GM12878 (cell line): ENCODE results near the gene RHCG. TPM values are rescaled to one million over a fixed set of nuclear protein-coding genes. Genes with fewer than 3 reads are reported as not detected.

Experiments used
- ATF7 ChIP-seq: fragments of 450-650 bp; IDR thresholded peaks from 2 replicates; pipeline ENCODE4 v1.6.1; 2016; ENCODE audit warnings: low read depth, mild to moderate bottlenecking
- BHLHE40 ChIP-seq, 2 experiments: fragments of 450-650 bp in 1 of 2; IDR thresholded peaks; 2 replicates each; pipeline ENCODE4 v1.6.1; 2011 to 2017; ENCODE audit warnings: low read depth in 2 of 2, borderline replicate concordance in 1 of 2, improper control_type of control experiment in 1 of 2, low read length in 1 of 2, mild to moderate bottlenecking in 1 of 2
- BMI1 ChIP-seq: fragments of 450-650 bp; IDR thresholded peaks from 2 replicates; pipeline ENCODE4 v1.6.1; 2016; ENCODE audit warnings: mild to moderate bottlenecking, moderate library complexity, borderline replicate concordance
- CEBPB ChIP-seq, 2 experiments: fragments of 150-350 bp in 1 of 2; IDR thresholded peaks; 2 replicates each; pipeline ENCODE4 v1.6.1; 2012 to 2014; ENCODE audit warnings: low read depth in 2 of 2, low read length in 2 of 2, borderline replicate concordance in 1 of 2, inconsistent platforms in 1 of 2
- CREB1 ChIP-seq: IDR thresholded peaks from 2 replicates; pipeline ENCODE4 v1.6.1; 2012; ENCODE audit warnings: low read depth, mild to moderate bottlenecking, inconsistent platforms
- EED ChIP-seq: sonication (generic); IDR thresholded peaks from 2 replicates; pipeline ENCODE4 v1.6.1; 2016; ENCODE audit warnings: antibody characterized with exemption, low read depth
- ESRRA ChIP-seq: IDR thresholded peaks from 2 replicates; pipeline ENCODE4 v1.6.1; 2012; ENCODE audit warnings: mild to moderate bottlenecking, low read length, improper control_type of control experiment
- FOXK2 ChIP-seq: fragments of 450-650 bp; IDR thresholded peaks from 2 replicates; pipeline ENCODE4 v1.6.1; 2017; ENCODE audit warnings: mild to moderate bottlenecking, moderate library complexity
- GATAD2B ChIP-seq: fragments of 450-650 bp; conservative IDR thresholded peaks from 2 replicates; pipeline ENCODE4 v1.6.1; 2017; ENCODE audit warnings: low read depth, mild to moderate bottlenecking, moderate library complexity
- HDGF ChIP-seq: fragments of 450-650 bp; IDR thresholded peaks from 2 replicates; pipeline ENCODE4 v1.6.1; 2016; ENCODE audit warnings: antibody characterized with exemption
- IKZF1 ChIP-seq: fragments of 450-650 bp; conservative IDR thresholded peaks from 2 replicates; pipeline ENCODE4 v1.6.1; 2017; ENCODE audit warnings: antibody characterized with exemption, mild to moderate bottlenecking
- IKZF2 ChIP-seq, 2 experiments: fragments of 450-650 bp; IDR thresholded peaks; 2 replicates each; pipeline ENCODE4 v1.6.1; 2017; ENCODE audit warnings: mild to moderate bottlenecking in 2 of 2, moderate library complexity in 2 of 2
- IRF4 ChIP-seq: IDR thresholded peaks from 2 replicates; pipeline ENCODE4 v1.6.1; 2011; ENCODE audit warnings: low read depth, low read length
- KAT2A ChIP-seq: conservative IDR thresholded peaks from 2 replicates; pipeline ENCODE4 v1.6.1; 2011; ENCODE audit warnings: low read depth, low read length; ENCODE audit not compliant: control insufficient read depth
- LARP7 ChIP-seq: fragments of 450-650 bp; IDR thresholded peaks from 2 replicates; pipeline ENCODE4 v1.6.1; 2017; ENCODE audit warnings: mild to moderate bottlenecking
- MEF2B ChIP-seq: fragments of 450-650 bp; IDR thresholded peaks from 2 replicates; pipeline ENCODE4 v1.6.1; 2018; ENCODE audit warnings: mild to moderate bottlenecking, moderate library complexity; ENCODE audit not compliant: partially characterized antibody, poor library complexity, severe bottlenecking
- NBN ChIP-seq: fragments of 450-650 bp; IDR thresholded peaks from 2 replicates; pipeline ENCODE4 v1.6.1; 2016
- POLR2A ChIP-seq: IDR thresholded peaks from 2 replicates; pipeline ENCODE4 v1.6.1; 2011; ENCODE audit warnings: low read depth, mild to moderate bottlenecking, low read length
- POU2F2 ChIP-seq: IDR thresholded peaks from 3 replicates; pipeline ENCODE4 v1.6.1; 2011; ENCODE audit warnings: low read depth, mild to moderate bottlenecking, low read length, borderline replicate concordance
- RAD21 ChIP-seq: IDR thresholded peaks from 2 replicates; pipeline ENCODE4 v1.6.1; 2011; ENCODE audit warnings: mild to moderate bottlenecking, low read depth, low read length, moderate library complexity; ENCODE audit not compliant: insufficient read depth
- RB1 ChIP-seq: fragments of 450-650 bp; formaldehyde crosslinking; IDR thresholded peaks from 2 replicates; pipeline ENCODE4 v1.6.1; 2017; ENCODE audit warnings: mild to moderate bottlenecking, borderline replicate concordance
- SMAD1 ChIP-seq: fragments of 450-650 bp; IDR thresholded peaks from 2 replicates; pipeline ENCODE4 v1.6.1; 2018; ENCODE audit warnings: mild to moderate bottlenecking, low read depth; ENCODE audit not compliant: partially characterized antibody
- SMARCA5 ChIP-seq: fragments of 450-650 bp; IDR thresholded peaks from 2 replicates; pipeline ENCODE4 v1.6.1; 2017; ENCODE audit warnings: mild to moderate bottlenecking
- SPI1 ChIP-seq: IDR thresholded peaks from 2 replicates; pipeline ENCODE4 v1.6.1; 2011; ENCODE audit warnings: low read depth, mild to moderate bottlenecking, low read length, moderate library complexity, borderline replicate concordance; ENCODE audit not compliant: insufficient read depth
- TCF12 ChIP-seq: IDR thresholded peaks from 2 replicates; pipeline ENCODE4 v1.6.1; 2011; ENCODE audit warnings: low read depth, mild to moderate bottlenecking, low read length
- polyA plus RNA-seq, 11 experiments: library from polyadenylated mRNA; depleted of rRNA in 4 of 11; unstranded in 6 of 11; stranded (reverse) in 5 of 11; fragments of >200 nt; fragmentation: Nextera tagmentation in 4 of 11; fragmentation: Illumina TruSeq in 1 of 11; extraction: Ambion mirVana in 4 of 11; extraction: Trizol in 1 of 11; gene quantifications; 1 replicate in 1 of 11; 2 replicates in 10 of 11; pipeline versions ENCODE4 v1.2.1 to v1.2.3, GENCODE V29; 2011 to 2016; ENCODE audit warnings: inconsistent platforms in 2 of 11, missing spikeins in 2 of 11, low read depth in 1 of 11
- total RNA-seq, 4 experiments: library from RNA; depleted of rRNA in 3 of 4; stranded (reverse); fragments of >200 nt in 3 of 4; fragmentation: Illumina TruSeq in 1 of 4; extraction: Trizol in 1 of 4; gene quantifications; 2 replicates each; pipeline versions ENCODE4 v1.2.1 to v1.2.3, GENCODE V29; 2013 to 2021
- TF ChIP-seq, protein P1 (sequence below): fragments of 450-650 bp; IDR thresholded peaks from 2 replicates; pipeline ENCODE4 v1.6.1; 2016; ENCODE audit warnings: mild to moderate bottlenecking
- TF ChIP-seq, protein P2 (sequence below): fragments of 450-650 bp; IDR thresholded peaks from 2 replicates; pipeline ENCODE4 v1.6.1; 2014; ENCODE audit warnings: mild to moderate bottlenecking
- TF ChIP-seq, protein P3 (sequence below), 3 experiments: IDR thresholded peaks in 2 of 3; conservative IDR thresholded peaks in 1 of 3; 2 replicates each; pipeline ENCODE4 v1.5.1; 2011; ENCODE audit warnings: low read depth in 3 of 3, low read length in 3 of 3, mild to moderate bottlenecking in 3 of 3, control low read depth in 2 of 3, moderate library complexity in 2 of 3, inconsistent platforms in 1 of 3, mixed read lengths in 1 of 3; ENCODE audit not compliant: control insufficient read depth in 2 of 3, insufficient read depth in 1 of 3; ENCODE audit errors: extremely low read depth in 1 of 3

Gene RHCG
- total and polyA plus RNA-seq, 10 of the 15 experiments (the other 5 are each of a cell fraction or from before 2014, with no cell fraction given), result 0.05 to 0.11 TPM; not detected in 8

DNA sequence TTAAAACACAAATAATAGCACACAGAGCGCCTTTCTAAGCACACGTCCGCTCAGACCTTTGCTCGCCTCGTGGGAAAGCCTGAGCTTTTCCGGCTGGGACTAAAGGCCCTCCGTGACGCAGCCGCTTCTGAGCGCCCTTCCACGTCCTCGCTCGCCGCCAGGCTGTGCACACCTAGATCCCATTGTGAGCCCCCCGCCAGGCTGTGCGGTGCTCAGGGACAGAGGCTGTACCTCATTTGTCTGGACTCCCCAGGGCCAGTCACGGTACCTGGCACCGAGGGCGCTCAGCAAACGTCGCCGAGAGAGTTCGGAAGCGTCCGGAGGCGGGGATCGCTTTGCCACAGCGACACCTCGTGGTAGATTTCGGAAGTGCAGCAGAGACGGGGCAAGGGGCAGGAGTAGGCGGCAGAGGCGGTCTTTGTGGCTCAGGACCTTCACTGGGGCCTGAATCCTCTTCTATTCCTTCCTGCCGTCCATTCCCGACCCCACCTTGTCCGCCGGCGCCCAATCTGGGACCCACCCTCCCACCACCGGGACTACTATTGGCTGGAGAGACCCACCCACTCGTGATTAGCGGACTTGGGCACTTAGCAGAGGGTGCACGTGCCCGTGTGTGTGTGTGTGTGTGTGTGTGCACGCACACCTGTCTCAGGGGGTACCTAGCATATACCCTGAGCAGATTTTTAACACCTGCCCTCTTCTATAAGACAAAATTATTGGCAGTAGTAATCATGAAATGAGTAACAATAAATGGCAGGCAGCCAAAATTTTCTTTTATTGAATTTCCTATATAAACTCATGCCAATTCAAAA lies 65.6 kb downstream of the RHCG start (continued):
- TF ChIP-seq, protein P1, sequence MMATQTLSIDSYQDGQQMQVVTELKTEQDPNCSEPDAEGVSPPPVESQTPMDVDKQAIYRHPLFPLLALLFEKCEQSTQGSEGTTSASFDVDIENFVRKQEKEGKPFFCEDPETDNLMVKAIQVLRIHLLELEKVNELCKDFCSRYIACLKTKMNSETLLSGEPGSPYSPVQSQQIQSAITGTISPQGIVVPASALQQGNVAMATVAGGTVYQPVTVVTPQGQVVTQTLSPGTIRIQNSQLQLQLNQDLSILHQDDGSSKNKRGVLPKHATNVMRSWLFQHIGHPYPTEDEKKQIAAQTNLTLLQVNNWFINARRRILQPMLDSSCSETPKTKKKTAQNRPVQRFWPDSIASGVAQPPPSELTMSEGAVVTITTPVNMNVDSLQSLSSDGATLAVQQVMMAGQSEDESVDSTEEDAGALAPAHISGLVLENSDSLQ, result 0 out of 2 replicates have a peak, but pooled peaks have one; percentile 32
- peak; percentile 60; the same call in 1 of the 2 replicates for TF ChIP-seq GATAD2B
- TF ChIP-seq SMAD1, result no peak
- TF ChIP-seq FOXK2, result no peak
- 0 out of 2 replicates have a peak, but pooled peaks have one; percentile 28 for TF ChIP-seq ESRRA
- peak; percentile 49; the same call in 1 of the 2 replicates for TF ChIP-seq CREB1
- peak; percentile 73 for TF ChIP-seq RAD21
- peak; percentile 76; the same call in 1 of the 2 replicates for TF ChIP-seq RB1
- peak; percentile 88; the same call in 1 of the 2 replicates for TF ChIP-seq HDGF
- no peak for TF ChIP-seq BMI1
- TF ChIP-seq KAT2A, result no peak
- TF ChIP-seq SMARCA5, result peak; percentile 86; the same call in 1 of the 2 replicates
- peak; percentile 44 to 80; a peak in 3 of 4 replicates for TF ChIP-seq BHLHE40 (IDR thresholded peaks at IDR 0.05; ENCODE audit: borderline replicate concordance in 1 of 2, low read depth in 2 of 2, low read length in 1 of 2)
- TF ChIP-seq, protein P2, sequence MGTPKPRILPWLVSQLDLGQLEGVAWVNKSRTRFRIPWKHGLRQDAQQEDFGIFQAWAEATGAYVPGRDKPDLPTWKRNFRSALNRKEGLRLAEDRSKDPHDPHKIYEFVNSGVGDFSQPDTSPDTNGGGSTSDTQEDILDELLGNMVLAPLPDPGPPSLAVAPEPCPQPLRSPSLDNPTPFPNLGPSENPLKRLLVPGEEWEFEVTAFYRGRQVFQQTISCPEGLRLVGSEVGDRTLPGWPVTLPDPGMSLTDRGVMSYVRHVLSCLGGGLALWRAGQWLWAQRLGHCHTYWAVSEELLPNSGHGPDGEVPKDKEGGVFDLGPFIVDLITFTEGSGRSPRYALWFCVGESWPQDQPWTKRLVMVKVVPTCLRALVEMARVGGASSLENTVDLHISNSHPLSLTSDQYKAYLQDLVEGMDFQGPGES, result no peak
- TF ChIP-seq EED, result no peak
- TF ChIP-seq IKZF1, result peak; percentile 57
- TF ChIP-seq TCF12, result no peak
- TF ChIP-seq, protein P3, sequence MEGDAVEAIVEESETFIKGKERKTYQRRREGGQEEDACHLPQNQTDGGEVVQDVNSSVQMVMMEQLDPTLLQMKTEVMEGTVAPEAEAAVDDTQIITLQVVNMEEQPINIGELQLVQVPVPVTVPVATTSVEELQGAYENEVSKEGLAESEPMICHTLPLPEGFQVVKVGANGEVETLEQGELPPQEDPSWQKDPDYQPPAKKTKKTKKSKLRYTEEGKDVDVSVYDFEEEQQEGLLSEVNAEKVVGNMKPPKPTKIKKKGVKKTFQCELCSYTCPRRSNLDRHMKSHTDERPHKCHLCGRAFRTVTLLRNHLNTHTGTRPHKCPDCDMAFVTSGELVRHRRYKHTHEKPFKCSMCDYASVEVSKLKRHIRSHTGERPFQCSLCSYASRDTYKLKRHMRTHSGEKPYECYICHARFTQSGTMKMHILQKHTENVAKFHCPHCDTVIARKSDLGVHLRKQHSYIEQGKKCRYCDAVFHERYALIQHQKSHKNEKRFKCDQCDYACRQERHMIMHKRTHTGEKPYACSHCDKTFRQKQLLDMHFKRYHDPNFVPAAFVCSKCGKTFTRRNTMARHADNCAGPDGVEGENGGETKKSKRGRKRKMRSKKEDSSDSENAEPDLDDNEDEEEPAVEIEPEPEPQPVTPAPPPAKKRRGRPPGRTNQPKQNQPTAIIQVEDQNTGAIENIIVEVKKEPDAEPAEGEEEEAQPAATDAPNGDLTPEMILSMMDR (IDR thresholded peaks at IDR 0.05 in 2 of 3, conservative IDR thresholded peaks at IDR 0.05 in 1 of 3; ENCODE audit: control insufficient read depth in 2 of 3, extremely low read depth in 1 of 3, insufficient read depth in 1 of 3, low read depth in 3 of 3, low read length in 3 of 3), result peak; percentile 93 to 94 (median 94); a peak in 5 of 6 replicates
- TF ChIP-seq IKZF2 (IDR thresholded peaks at IDR 0.05), result peak; percentile 14 to 41; a peak in 1 of 4 replicates
- peak; percentile 31 for TF ChIP-seq MEF2B
- 0 out of 2 replicates have a peak, but pooled peaks have one; percentile 1 for TF ChIP-seq SPI1
- peak; percentile 49; the same call in 1 of the 3 replicates for TF ChIP-seq POU2F2
- TF ChIP-seq IRF4, result 0 out of 2 replicates have a peak, but pooled peaks have one; percentile 22
- TF ChIP-seq CEBPB (IDR thresholded peaks at IDR 0.05; ENCODE audit: borderline replicate concordance in 1 of 2, low read depth in 2 of 2, low read length in 2 of 2), result no peak
- TF ChIP-seq ATF7, result 0 out of 2 replicates have a peak, but pooled peaks have one; percentile 38
- TF ChIP-seq POLR2A, result peak; percentile 42; the same call in 1 of the 2 replicates
- peak; percentile 67 for TF ChIP-seq NBN
- TF ChIP-seq LARP7, result peak; percentile 60; the same call in 1 of the 2 replicates
